Measurements from ENCODE around the gene RIOX2. TPM values are rescaled to one million over a fixed set of nuclear protein-coding genes. Genes with fewer than 3 reads are reported as not detected.

The RIOX2 gene
- total and polyA plus RNA-seq, 2 of the 13 experiments (the other 11 are each of a cell fraction or from before 2014, with no cell fraction given), result 19.9 to 43.3 TPM

- TF ChIP-seq RARG (CRISPR knock-in tag; IDR thresholded peaks at IDR 0.05; ENCODE audit: low read depth), result no peak
- 0 out of 2 replicates have a peak, but pooled peaks have one; percentile 49 for TF ChIP-seq LBX2 (CRISPR knock-in tag; IDR thresholded peaks at IDR 0.05; ENCODE audit: borderline replicate concordance)
- 0 out of 2 replicates have a peak, but pooled peaks have one; percentile 41 for TF ChIP-seq ZBTB2 (CRISPR knock-in tag; IDR thresholded peaks at IDR 0.05; ENCODE audit: low read depth)
- TF ChIP-seq ZNF121 (CRISPR knock-in tag; IDR thresholded peaks at IDR 0.05), result 0 out of 2 replicates have a peak, but pooled peaks have one; percentile 13
- 0 out of 2 replicates have a peak, but pooled peaks have one; percentile 29 for TF ChIP-seq THRA (CRISPR knock-in tag; IDR thresholded peaks at IDR 0.05; ENCODE audit: borderline replicate concordance)
- peak; percentile 44; the same call in 1 of the 2 replicates for TF ChIP-seq ZNF343 (CRISPR knock-in tag; IDR thresholded peaks at IDR 0.05)
- peak; percentile 92 for TF ChIP-seq ZSCAN31 (CRISPR knock-in tag; IDR thresholded peaks at IDR 0.05; ENCODE audit: low read depth)
- TF ChIP-seq ATF4 (CRISPR knock-in tag; IDR thresholded peaks at IDR 0.05), result peak in 1 of 2 experiments; percentile 81; a peak in 2 of 4 replicates
- TF ChIP-seq MAX (IDR thresholded peaks at IDR 0.05), result peak; percentile 99
- TF ChIP-seq TAF1 (CRISPR knock-in tag; IDR thresholded peaks at IDR 0.05), result peak; percentile 43; the same call in 1 of the 2 replicates
- peak; percentile 72 for TF ChIP-seq AGO2 (optimal IDR thresholded peaks at IDR 0.05; ENCODE audit: low read depth, low read length)
- 0 out of 2 replicates have a peak, but pooled peaks have one; percentile 32 for TF ChIP-seq RNF2 (conservative IDR thresholded peaks at IDR 0.05; ENCODE audit: low read depth)
- TF ChIP-seq NCOA2 (CRISPR knock-in tag; IDR thresholded peaks at IDR 0.05), result 0 out of 2 replicates have a peak, but pooled peaks have one; percentile 17
- no peak for TF ChIP-seq ATF2 (CRISPR knock-in tag; IDR thresholded peaks at IDR 0.05)
- TF ChIP-seq POLR2G (IDR thresholded peaks at IDR 0.05; ENCODE audit: low read depth, low read length), result peak; percentile 73
- TF ChIP-seq NR2F1 (CRISPR knock-in tag; IDR thresholded peaks at IDR 0.05), result no peak
- TF ChIP-seq CEBPG (CRISPR knock-in tag; IDR thresholded peaks at IDR 0.05), result peak; percentile 41; the same call in 1 of the 2 replicates
- TF ChIP-seq SNAPC5 (CRISPR knock-in tag; IDR thresholded peaks at IDR 0.05; ENCODE audit: borderline replicate concordance), result no peak
- no peak for TF ChIP-seq ZNF264 (CRISPR knock-in tag; IDR thresholded peaks at IDR 0.05)
- peak; percentile 25; the same call in 1 of the 2 replicates for TF ChIP-seq ZNF670 (CRISPR knock-in tag; IDR thresholded peaks at IDR 0.05; ENCODE audit: borderline replicate concordance)
- peak; percentile 19 for TF ChIP-seq TEAD3 (CRISPR knock-in tag; optimal IDR thresholded peaks at IDR 0.05; ENCODE audit: borderline replicate concordance)
- 0 out of 2 replicates have a peak, but pooled peaks have one; percentile 22 for TF ChIP-seq CREB1 (IDR thresholded peaks at IDR 0.05)
- TF ChIP-seq CREB1 (CRISPR knock-in tag; IDR thresholded peaks at IDR 0.05), result no peak
These were observed at the start of gene RIOX2 (continued) for GRCh38 chr3:97971679-97972567.

All from HepG2 (cell line).